Mucosa of descending colon (tissue), 3 donors: ENCODE results near the gene RAVER2. TPM values are rescaled to one million over a fixed set of nuclear protein-coding genes. Genes with fewer than 3 reads are reported as not detected.
"Not testable (repeated sequence)": the region's sequence is repeated elsewhere in the genome, so short reads cannot be mapped to it uniquely, and the experiment has no call there.

Experiments
- ATAC-seq: fragments of 200-7000 bp; cut with Tn5 transposase; one replicate; pipeline ENCODE4 v1.9.1; 2020; ENCODE audit warnings: mild to moderate bottlenecking, moderate library complexity
- DNase-seq, 3 donors: peaks; one replicate each; pipeline ENCODE4 v3.0.0-alpha.2; 2020
- H3K36me3 ChIP-seq: fragments of 200-600 bp; one replicate; pipeline ENCODE4 v1.8.0; 2021; ENCODE audit warnings: low read depth, mild to moderate bottlenecking
- H3K4me1 ChIP-seq: fragments of 200-600 bp; one replicate; pipeline ENCODE4 v1.8.0; 2021; ENCODE audit warnings: low read depth, mild to moderate bottlenecking
- H3K4me3 ChIP-seq: fragments of 200-600 bp; one replicate; pipeline ENCODE4 v1.8.0; 2021; ENCODE audit warnings: mild to moderate bottlenecking
- H3K9me3 ChIP-seq: fragments of 200-600 bp; one replicate; pipeline ENCODE4 v1.8.0; 2021; ENCODE audit warnings: mild to moderate bottlenecking
- CTCF ChIP-seq: fragments of 200-600 bp; IDR thresholded peaks from one replicate; pipeline ENCODE4 v1.8.0; 2022; ENCODE audit warnings: antibody characterized with exemption, mild to moderate bottlenecking
- intact Hi-C, 2 donors: fragments of 100-400 bp; cut with DNase I in 1 of 2; cut with micrococcal nuclease in 1 of 2; formaldehyde crosslinking; loops; one replicate each; pipeline versions ENCODE4 v1.11.0 to v1.11.1; 2022; cut with DNase I, micrococcal nuclease
- total RNA-seq, 3 donors: library from RNA; stranded (reverse); fragmentation: NEBNext Ultra II Directional in 2 of 3; extraction: Animal tissue kit (Norgen Biotek cat#: 25700) in 2 of 3; gene quantifications; one replicate each; pipeline versions ENCODE4 v1.2.1 to v1.2.4, GENCODE V29; 2021 to 2023
- donor health status: DM: no; HTN: no; CAD: no; lungs with moderate emphysema.
- donor health status: DM: no; HTN: no; CAD: no.
- donor health status: DM: no; HTN: yes; CAD: no.

RAVER2 gene
- total RNA-seq, 3 donors from 2014 or later, result 35.9 to 81.0 (median 46.3) TPM

GRCh38 chr1:64766429-64766828, 21.6 kb downstream of the RAVER2 start:
- H3K36me3 ChIP-seq, result no peaks in the 10 kb centered on the region
- H3K4me1 ChIP-seq, result no peaks in the 10 kb centered on the region
- intact Hi-C loops, result no loop called here
- no peak for DNase-seq
- H3K4me3 ChIP-seq, result no peak overlapping the region
- H3K9me3 ChIP-seq, result no peaks in the 10 kb centered on the region
- TF ChIP-seq CTCF, result no peak
- no peak for ATAC-seq

- TF ChIP-seq CTCF, result no peak
- peak; percentile 32 for ATAC-seq
- no peaks in the 10 kb centered on the region for H3K36me3 ChIP-seq
- no peaks in the 10 kb centered on the region for H3K9me3 ChIP-seq
- intact Hi-C loops, result no loop called here
- no peaks in the 10 kb centered on the region for H3K4me1 ChIP-seq
- H3K4me3 ChIP-seq, result no peak overlapping the region
- DNase-seq, result no peak
These were observed 24.6 kb downstream of the RAVER2 start for GRCh38 chr1:64769482-64769881.

- intact Hi-C loops, result no loop called here
- H3K4me3 ChIP-seq, result no peak overlapping the region
- H3K4me1 ChIP-seq, result no peaks in the 10 kb centered on the region
- ATAC-seq, result no peak
- no peaks in the 10 kb centered on the region for H3K36me3 ChIP-seq
- no peak for DNase-seq
- TF ChIP-seq CTCF, result no peak
- H3K9me3 ChIP-seq, result no peaks in the 10 kb centered on the region
These were observed 25.1 kb downstream of the RAVER2 start for GRCh38 chr1:64769971-64770370.

GRCh38 chr1:64773306-64773705, 28.4 kb downstream of the RAVER2 start:
- H3K9me3 ChIP-seq, intact Hi-C loops, DNase-seq, ATAC-seq, H3K4me1 ChIP-seq, H3K4me3 ChIP-seq, H3K36me3 ChIP-seq: not testable (repeated sequence)

GRCh38 chr1:64775113-64775512, 30.2 kb downstream of the RAVER2 start:
- intact Hi-C loops, result no loop called here
- H3K4me1 ChIP-seq, result no peaks in the 10 kb centered on the region
- ATAC-seq (no peak), DNase-seq (no peak)
- no peak overlapping the region for H3K4me3 ChIP-seq
- no peaks in the 10 kb centered on the region for H3K9me3 ChIP-seq
- TF ChIP-seq CTCF, result no peak
- H3K36me3 ChIP-seq, result no peaks in the 10 kb centered on the region

- H3K36me3 ChIP-seq, intact Hi-C loops, DNase-seq, H3K4me3 ChIP-seq, H3K9me3 ChIP-seq, ATAC-seq, H3K4me1 ChIP-seq: not testable (repeated sequence)
These were observed 37.2 kb downstream of the RAVER2 start for GRCh38 chr1:64782044-64782443.

GRCh38 chr1:64782848-64783247, 38.0 kb downstream of the RAVER2 start:
- DNase-seq, ATAC-seq, intact Hi-C loops, H3K4me1 ChIP-seq, H3K9me3 ChIP-seq, H3K4me3 ChIP-seq, H3K36me3 ChIP-seq: not testable (repeated sequence)
